H1 (cell line): ENCODE data around the gene TBL2. TPM values are rescaled to one million over a fixed set of nuclear protein-coding genes. Genes with fewer than 3 reads are reported as not detected.

Source experiments
- CTCF ChIA-PET: fragments of 300-600 bp; sonication (Branson Sonifier 250); formaldehyde crosslinking; loops from one replicate; lab custom pipeline; 2021; ENCODE audit not compliant: partially characterized antibody; lab: Charles Lee
- POLR2A ChIA-PET: fragments of 300-600 bp; sonication (Branson Sonifier 250); formaldehyde crosslinking; loops from one replicate; lab custom pipeline; 2021; ENCODE audit warnings: inconsistent platforms; ENCODE audit not compliant: partially characterized antibody; lab: Charles Lee
- DNase-seq, 2 experiments: peaks; one replicate each; pipeline versions ENCODE4 v3.0.0 to v3.0.0-alpha.2; 2010 to 2022; ENCODE audit warnings: low spot score in 2 of 2, low read depth in 1 of 2, mixed read lengths in 1 of 2
- FAIRE-seq: peaks from 2 replicates; lab custom pipeline; 2011; peaks lifted over from hg19 to GRCh38; lab: Jason Lieb, UNC
- H2AFZ ChIP-seq: 2 replicates; pipeline ENCODE4 v1.8.1; 2012; ENCODE audit warnings: low read length, inconsistent platforms
- H2AK5ac ChIP-seq: 2 replicates; pipeline ENCODE4 v1.6.1; 2013; ENCODE audit warnings: low read depth, low read length
- H2BK120ac ChIP-seq: replicated peaks from 2 replicates; pipeline ENCODE3; 2013; ENCODE audit warnings: low read depth, low read length, inconsistent platforms
- H2BK12ac ChIP-seq: 2 replicates; pipeline ENCODE4 v1.6.1; 2013; ENCODE audit warnings: low read depth, low read length
- H2BK15ac ChIP-seq: 2 replicates; pipeline ENCODE4 v1.6.1; 2013; ENCODE audit warnings: low read length
- H2BK20ac ChIP-seq: 2 replicates; pipeline ENCODE4 v1.6.1; 2013; ENCODE audit warnings: low read length
- H2BK5ac ChIP-seq: 2 replicates; pipeline ENCODE4 v1.6.1; 2013; ENCODE audit warnings: low read depth, low read length
- H3K14ac ChIP-seq: 2 replicates; pipeline ENCODE4 v1.6.1; 2013; ENCODE audit warnings: inconsistent platforms; ENCODE audit not compliant: insufficient read length
- H3K18ac ChIP-seq: 2 replicates; pipeline ENCODE4 v1.6.1; 2013; ENCODE audit warnings: low read length; ENCODE audit errors: extremely low read depth
- H3K23ac ChIP-seq: 2 replicates; pipeline ENCODE4 v1.6.1; 2013; ENCODE audit warnings: inconsistent platforms; ENCODE audit not compliant: insufficient read length
- H3K23me2 ChIP-seq: 2 replicates; pipeline ENCODE4 v1.6.1; 2013; ENCODE audit warnings: low read depth, low read length
- H3K27ac ChIP-seq: 2 replicates; pipeline ENCODE4 v1.6.1; 2011; ENCODE audit warnings: low read depth, low read length, inconsistent platforms
- H3K27me3 ChIP-seq, 4 experiments: replicated peaks in 1 of 4; 1 replicate in 1 of 4; 2 replicates in 3 of 4; pipeline versions ENCODE4 v1.6.1 to v1.8.1; 2011 to 2013; ENCODE audit warnings: low read length in 3 of 4, mild to moderate bottlenecking in 3 of 4, inconsistent platforms in 2 of 4, mixed read lengths in 2 of 4, moderate library complexity in 1 of 4; ENCODE audit not compliant: control insufficient read depth in 3 of 4, insufficient read depth in 3 of 4; ENCODE audit errors: extremely low read depth in 1 of 4
- H3K36me3 ChIP-seq, 4 experiments: 2 replicates each; pipeline versions ENCODE4 v1.6.1 to v1.8.1; 2011 to 2013; ENCODE audit warnings: mild to moderate bottlenecking in 4 of 4, low read length in 3 of 4, moderate library complexity in 2 of 4, control low read depth in 1 of 4, inconsistent platforms in 1 of 4; ENCODE audit not compliant: insufficient read depth in 4 of 4, control insufficient read depth in 2 of 4
- H3K4ac ChIP-seq: replicated peaks from 2 replicates; pipeline ENCODE3; 2013; ENCODE audit warnings: low read length, low read depth, mixed read lengths, inconsistent platforms; ENCODE audit not compliant: insufficient read length
- H3K4me1 ChIP-seq, 4 experiments: replicated peaks in 1 of 4; 1 replicate in 1 of 4; 2 replicates in 3 of 4; pipeline versions ENCODE4 v1.6.1 to v1.8.1; 2011 to 2013; ENCODE audit warnings: low read length in 3 of 4, inconsistent platforms in 2 of 4, mixed read lengths in 1 of 4; ENCODE audit not compliant: insufficient read depth in 4 of 4, control insufficient read depth in 3 of 4
- H3K4me2 ChIP-seq, 2 experiments: 2 replicates each; pipeline versions ENCODE4 v1.6.1 to v1.8.1; 2011 to 2013; ENCODE audit warnings: low read depth in 2 of 2, low read length in 2 of 2, control low read depth in 1 of 2, inconsistent platforms in 1 of 2, mild to moderate bottlenecking in 1 of 2; ENCODE audit not compliant: insufficient read depth in 1 of 2
- H3K4me3 ChIP-seq, 4 experiments: fragments of 200-600, 300-600 bp in 1 of 4; sonication (generic), shearing (Covaris generic), sonication (Bioruptor Twin) in 1 of 4; 2 replicates each; pipeline versions ENCODE4 v1.5.1 to v1.8.1; 2011 to 2016; ENCODE audit warnings: low read length in 4 of 4, low read depth in 3 of 4, control low read depth in 2 of 4, inconsistent platforms in 2 of 4, mild to moderate bottlenecking in 2 of 4, mixed read lengths in 1 of 4, moderate library complexity in 1 of 4; ENCODE audit not compliant: insufficient read depth in 2 of 4; ENCODE audit errors: extremely low read depth in 1 of 4
- H3K56ac ChIP-seq: replicated peaks from 2 replicates; pipeline ENCODE3; 2013; ENCODE audit warnings: low read depth, mild to moderate bottlenecking, mixed read lengths, low read length, inconsistent platforms; ENCODE audit not compliant: insufficient read length
- H3K79me1 ChIP-seq: 2 replicates; pipeline ENCODE4 v1.6.1; 2013; ENCODE audit warnings: low read depth, low read length, control low read depth
- H3K79me2 ChIP-seq, 2 experiments: 2 replicates each; pipeline versions ENCODE4 v1.6.1 to v1.8.1; 2012 to 2013; ENCODE audit warnings: low read length in 2 of 2, mild to moderate bottlenecking in 2 of 2, inconsistent platforms in 1 of 2; ENCODE audit not compliant: insufficient read depth in 2 of 2, control insufficient read depth in 1 of 2
- H3K9ac ChIP-seq, 4 experiments: replicated peaks in 1 of 4; 1 replicate in 1 of 4; 2 replicates in 3 of 4; pipeline versions ENCODE4 v1.6.1 to v1.8.1; 2011 to 2013; ENCODE audit warnings: low read depth in 3 of 4, low read length in 3 of 4, control low read depth in 2 of 4, mild to moderate bottlenecking in 2 of 4, moderate library complexity in 2 of 4, inconsistent platforms in 1 of 4; ENCODE audit errors: extremely low read depth in 1 of 4
- H3K9me3 ChIP-seq, 2 experiments: 2 replicates each; pipeline versions ENCODE4 v1.6.1 to v1.8.1; 2012 to 2013; ENCODE audit warnings: mild to moderate bottlenecking in 2 of 2, moderate library complexity in 2 of 2, control low read depth in 1 of 2, inconsistent platforms in 1 of 2, low read depth in 1 of 2, low read length in 1 of 2, mixed read lengths in 1 of 2; ENCODE audit not compliant: insufficient read depth in 2 of 2
- H4K20me1 ChIP-seq, 2 experiments: replicated peaks in 1 of 2; 2 replicates each; pipeline versions ENCODE3 to v1.8.1; 2011 to 2013; ENCODE audit warnings: inconsistent platforms in 2 of 2, low read length in 2 of 2, mild to moderate bottlenecking in 1 of 2; ENCODE audit not compliant: insufficient read depth in 2 of 2, control insufficient read depth in 1 of 2
- H4K5ac ChIP-seq: 2 replicates; pipeline ENCODE4 v1.6.1; 2013; ENCODE audit warnings: low read length, low read depth, mixed read lengths, inconsistent platforms; ENCODE audit not compliant: insufficient read length
- H4K8ac ChIP-seq: 2 replicates; pipeline ENCODE4 v1.8.0; 2013; ENCODE audit warnings: mild to moderate bottlenecking, moderate library complexity, low read length, inconsistent platforms; ENCODE audit not compliant: insufficient read depth; ENCODE audit errors: extremely low read depth
- H4K91ac ChIP-seq: replicated peaks from 2 replicates; pipeline ENCODE3; 2013; ENCODE audit warnings: low read length, mixed read lengths, inconsistent platforms; ENCODE audit not compliant: insufficient read length
- ASH2L ChIP-seq: fragments of 200-600, 300-600 bp; sonication (generic); IDR thresholded peaks from one replicate; pipeline ENCODE4 v1.7.1; 2017; ENCODE audit warnings: low read length
- CHD2 ChIP-seq: IDR thresholded peaks from 2 replicates; pipeline ENCODE4 v1.6.1; 2012; ENCODE audit warnings: low read length, improper control_type of control experiment
- CTBP2 ChIP-seq: IDR thresholded peaks from 2 replicates; pipeline ENCODE4 v1.7.0; 2011; ENCODE audit warnings: borderline replicate concordance, mild to moderate bottlenecking, moderate library complexity, mixed read lengths, low read length; ENCODE audit not compliant: insufficient read depth, insufficient read length
- FOSL1 ChIP-seq: IDR thresholded peaks from 2 replicates; pipeline ENCODE4 v1.6.1; 2011; ENCODE audit warnings: mild to moderate bottlenecking, low read depth, low read length, moderate library complexity; ENCODE audit not compliant: insufficient read depth
- HDAC2 ChIP-seq, 2 experiments: fragments of 300-600 bp in 1 of 2; sonication (generic) in 1 of 2; IDR thresholded peaks; 2 replicates each; pipeline ENCODE4 v1.6.1; 2011 to 2012; ENCODE audit warnings: low read depth in 2 of 2, low read length in 2 of 2, mild to moderate bottlenecking in 2 of 2, moderate library complexity in 2 of 2, borderline replicate concordance in 1 of 2, inconsistent platforms in 1 of 2
- HDAC6 ChIP-seq: IDR thresholded peaks from one replicate; pipeline ENCODE4 v1.7.1; 2012; ENCODE audit warnings: low read depth, mild to moderate bottlenecking, inconsistent platforms, low read length, moderate library complexity
- PHF8 ChIP-seq: fragments of 200-600 bp; sonication (generic); conservative IDR thresholded peaks from 2 replicates; pipeline ENCODE4 v1.7.1; 2012; ENCODE audit warnings: low read depth, mild to moderate bottlenecking, inconsistent platforms, low read length, moderate library complexity
- POLR2A ChIP-seq, 2 experiments: IDR thresholded peaks; 1 replicate in 1 of 2; 2 replicates in 1 of 2; pipeline ENCODE4 v1.6.1; 2011; ENCODE audit warnings: low read depth in 2 of 2, low read length in 2 of 2, mild to moderate bottlenecking in 2 of 2; ENCODE audit errors: control extremely low read depth in 1 of 2
- SP1 ChIP-seq: IDR thresholded peaks from 2 replicates; pipeline ENCODE4 v1.6.1; 2011; ENCODE audit warnings: low read depth, low read length
- TEAD4 ChIP-seq: IDR thresholded peaks from 2 replicates; pipeline ENCODE4 v1.6.1; 2012; ENCODE audit warnings: low read depth, low read length, inconsistent platforms, mixed read lengths
- YY1 ChIP-seq: IDR thresholded peaks from 2 replicates; pipeline ENCODE4 v1.6.1; 2011; ENCODE audit warnings: low read depth, mild to moderate bottlenecking, low read length
- WGBS, 2 experiments: shearing (Covaris generic) in 1 of 2; methylation state at CpG; one replicate each; pipeline versions ENCODE4 v1.1.6 to v1.1.7; 2013 to 2015; ENCODE audit warnings: low lambda C conversion rate in 2 of 2, mixed read lengths in 2 of 2, inconsistent platforms in 1 of 2, low coverage in 1 of 2, missing lambda C conversion rate in 1 of 2; ENCODE audit not compliant: insufficient replicate concordance in 2 of 2, insufficient coverage in 1 of 2, insufficient read length in 1 of 2; ENCODE audit errors: extremely low coverage in 1 of 2, missing lambda C conversion rate in 1 of 2; 5-methylcytosine and 5-hydroxymethylcytosine counted together
- polyA plus RNA-seq, 7 experiments: library from polyadenylated mRNA; depleted of rRNA in 3 of 7; stranded (reverse) in 5 of 7; unstranded in 2 of 7; fragments of >200 nt in 5 of 7; fragments of 200-250 nt in 2 of 7; gene quantifications; 1 replicate in 5 of 7; 2 replicates in 1 of 7; 4 replicates in 1 of 7; pipeline versions ENCODE4 v1.2.1 to v1.2.3, GENCODE V29; 2011 to 2013; ENCODE audit warnings: missing spikeins in 2 of 7, mixed read lengths in 2 of 7
- total RNA-seq: library from RNA; stranded (reverse); fragmentation: NEBNext Ultra II Directional; extraction: Animal tissue kit (Norgen Biotek cat#: 25700); gene quantifications from 2 replicates; pipeline ENCODE4 v1.2.1, GENCODE V29; 2021

Gene TBL2
- total and polyA plus RNA-seq, 2 of the 8 experiments (the other 6 are each of a cell fraction or from before 2014, with no cell fraction given): 25.8 to 29.7 TPM

- Histone ChIP-seq H2BK15ac (no peak overlapping the region), H3K36me3 (peaks cover 5 to 58% (median 16%) of the 10 kb centered on the region in 4 experiments; a peak in 6 of 8 replicates), H3K14ac (no peak overlapping the region), H2BK20ac (no peak overlapping the region), H2AK5ac (no peak overlapping the region), H2AFZ (no peak overlapping the region), H3K9me3 (no peaks in the 10 kb centered on the region), H3K4ac (no peak overlapping the region), H3K4me2 (peak overlapping the region in 1 of 2 experiments; percentile 25; a peak in 1 of 4 replicates), H4K91ac (no peak overlapping the region), H3K56ac (no peak overlapping the region), H3K79me1 (peaks cover 6% of the 10 kb centered on the region; the same call in 1 of the 2 replicates), H3K27me3 (no peaks in the 10 kb centered on the region), H3K27ac (no peak overlapping the region), H3K9ac (no peak overlapping the region), H3K23me2 (peaks cover 6% of the 10 kb centered on the region), H4K20me1 (peaks cover 10 to 17% of the 10 kb centered on the region in 2 experiments), H3K79me2 (peaks cover 59 to 81% of the 10 kb centered on the region in 2 experiments), H3K4me1 (peaks cover 0 to 5% (median 2%) of the 10 kb centered on the region in 4 experiments; a peak in 2 of 7 replicates), H3K18ac (no peak overlapping the region), H3K4me3 (peak overlapping the region in 1 of 4 experiments; percentile 91; a peak in 1 of 8 replicates), H3K23ac (no peak overlapping the region), H2BK12ac (no peak overlapping the region), H2BK120ac (no peak overlapping the region), H4K8ac (no peak overlapping the region), H2BK5ac (no peak overlapping the region), H4K5ac (no peak overlapping the region)
- no peak for DNase-seq
- ChIA-PET POLR2A (interaction anchor here (0.9 to 6.0 kb wide), 8 partner anchors 11 to 214 kb away, joined by 3 to 55 read pairs (median 4); no protein-coding TSS in a partner anchor), CTCF (interaction anchor here (0.9 to 2.3 kb wide), 5 partner anchors 10 to 207 kb away, joined by 3 to 7 read pairs (median 3); no protein-coding TSS in a partner anchor)
- no peak for TF ChIP-seq CTBP2
- TF ChIP-seq POLR2A (IDR thresholded peaks at IDR 0.05; ENCODE audit: control extremely low read depth in 1 of 2, low read depth in 2 of 2, low read length in 2 of 2): no peak
- TF ChIP-seq HDAC2 (IDR thresholded peaks at IDR 0.05; ENCODE audit: borderline replicate concordance in 1 of 2, low read depth in 2 of 2, low read length in 2 of 2): no peak
- TF ChIP-seq PHF8: no peak
- no peak for TF ChIP-seq CHD2
- no peak for TF ChIP-seq FOSL1
- no peak for TF ChIP-seq TEAD4
- no peak for TF ChIP-seq SP1
- TF ChIP-seq YY1: no peak
- no peak for TF ChIP-seq ASH2L
- no peak for TF ChIP-seq HDAC6
- 92% methylated on average over 5 of the region's 5 CpGs; no CpG with 5 or more reads in 1 of the 2 experiments for WGBS, 2 experiments
- FAIRE-seq: no peak
Observed at GRCh38 chr7:73518470-73518869, 59.9 kb downstream of the TBL2 start.
